OCI-LY1 (cell line): ENCODE measurements around the gene LRP6.

Experiments used
- EZH2 ChIP-seq: fragments of 200-600 bp; sonication (generic), shearing (Covaris generic); IDR thresholded peaks from 2 replicates; pipeline ENCODE4 v1.8.0; 2017; ENCODE audit warnings: borderline replicate concordance, mixed run types, mild to moderate bottlenecking, antibody characterized with exemption, low read length, moderate library complexity, mixed read lengths
- TF ChIP-seq, protein P1 (sequence below): fragments of 200-600 bp; sonication (generic), shearing (Covaris generic); IDR thresholded peaks from 2 replicates; pipeline ENCODE4 v1.5.1; 2017; ENCODE audit warnings: mild to moderate bottlenecking, antibody characterized with exemption, low read length, moderate library complexity, mixed read lengths

DNA sequence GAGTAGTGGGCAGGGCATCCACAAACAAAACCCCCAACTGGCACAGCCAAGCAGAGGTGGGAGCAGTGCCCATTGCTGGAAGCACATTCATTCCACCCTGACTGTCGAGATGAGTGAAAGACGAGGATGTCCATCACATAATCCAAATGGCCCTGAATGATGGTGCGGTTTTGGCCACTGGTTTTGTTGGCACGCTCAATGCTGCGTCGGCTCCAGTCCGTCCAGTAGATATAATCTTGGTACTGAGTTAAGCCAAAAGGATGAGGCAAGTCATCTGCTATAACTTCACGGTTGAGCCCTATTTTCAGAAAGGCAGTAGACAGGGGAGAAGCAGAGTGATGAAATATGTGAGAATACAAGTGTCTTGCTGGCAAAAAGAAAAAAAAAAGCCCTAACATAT lies 108.0 kb downstream of the LRP6 start:
- TF ChIP-seq, protein P1, sequence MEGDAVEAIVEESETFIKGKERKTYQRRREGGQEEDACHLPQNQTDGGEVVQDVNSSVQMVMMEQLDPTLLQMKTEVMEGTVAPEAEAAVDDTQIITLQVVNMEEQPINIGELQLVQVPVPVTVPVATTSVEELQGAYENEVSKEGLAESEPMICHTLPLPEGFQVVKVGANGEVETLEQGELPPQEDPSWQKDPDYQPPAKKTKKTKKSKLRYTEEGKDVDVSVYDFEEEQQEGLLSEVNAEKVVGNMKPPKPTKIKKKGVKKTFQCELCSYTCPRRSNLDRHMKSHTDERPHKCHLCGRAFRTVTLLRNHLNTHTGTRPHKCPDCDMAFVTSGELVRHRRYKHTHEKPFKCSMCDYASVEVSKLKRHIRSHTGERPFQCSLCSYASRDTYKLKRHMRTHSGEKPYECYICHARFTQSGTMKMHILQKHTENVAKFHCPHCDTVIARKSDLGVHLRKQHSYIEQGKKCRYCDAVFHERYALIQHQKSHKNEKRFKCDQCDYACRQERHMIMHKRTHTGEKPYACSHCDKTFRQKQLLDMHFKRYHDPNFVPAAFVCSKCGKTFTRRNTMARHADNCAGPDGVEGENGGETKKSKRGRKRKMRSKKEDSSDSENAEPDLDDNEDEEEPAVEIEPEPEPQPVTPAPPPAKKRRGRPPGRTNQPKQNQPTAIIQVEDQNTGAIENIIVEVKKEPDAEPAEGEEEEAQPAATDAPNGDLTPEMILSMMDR, result no peak
- no peak for TF ChIP-seq EZH2
